NCI-H226 (cell line): ENCODE results near the gene ACBD6.
"Not testable (repeated sequence)": the region's sequence is repeated elsewhere in the genome, so short reads cannot be mapped to it uniquely, and the experiment has no call there.

Experiments
- DNase-seq: peaks from one replicate; pipeline ENCODE4 v3.0.0-alpha.2; 2015

Gene ACBD6

GRCh38 chr1:180412583-180412982, 89.8 kb downstream of the ACBD6 start:
- DNase-seq, result no peak

- not testable (repeated sequence) for DNase-seq
Observed at GRCh38 chr1:180408128-180408527, 94.2 kb downstream of the ACBD6 start.

- no peak for DNase-seq
Observed at GRCh38 chr1:180407051-180407450, 95.3 kb downstream of the ACBD6 start.

GRCh38 chr1:180402551-180402950, 99.8 kb downstream of the ACBD6 start:
- no peak for DNase-seq

- no peak for DNase-seq
Observed at GRCh38 chr1:180402001-180402400, 100.4 kb downstream of the ACBD6 start.

GRCh38 chr1:180397175-180397574, 105.2 kb downstream of the ACBD6 start:
- DNase-seq, result no peak

- no peak for DNase-seq
Observed at GRCh38 chr1:180392427-180393145, 109.8 kb downstream of the ACBD6 start.

GRCh38 chr1:180392020-180392419, 110.4 kb downstream of the ACBD6 start:
- no peak for DNase-seq

- peak; percentile 19 for DNase-seq
Observed at GRCh38 chr1:180387413-180387812, 115.0 kb downstream of the ACBD6 start.

GRCh38 chr1:180386745-180387367, 115.5 kb downstream of the ACBD6 start:
- DNase-seq, result peak; percentile 4

- no peak for DNase-seq
Observed at GRCh38 chr1:180385144-180385543, 117.2 kb downstream of the ACBD6 start.

- no peak for DNase-seq
Observed at GRCh38 chr1:180384286-180385005, 117.9 kb downstream of the ACBD6 start.

GRCh38 chr1:180382326-180383115, 119.9 kb downstream of the ACBD6 start:
- DNase-seq, result no peak

- no peak for DNase-seq
Observed at GRCh38 chr1:180381184-180381580, 121.2 kb downstream of the ACBD6 start.

GRCh38 chr1:180380259-180381183, 121.9 kb downstream of the ACBD6 start:
- DNase-seq, result no peak

- no peak for DNase-seq
Observed at GRCh38 chr1:180376800-180377199, 125.6 kb downstream of the ACBD6 start.

GRCh38 chr1:180376253-180376652, 126.1 kb downstream of the ACBD6 start:
- DNase-seq, result no peak

GRCh38 chr1:180372728-180373127, 129.6 kb downstream of the ACBD6 start:
- no peak for DNase-seq

GRCh38 chr1:180370597-180370996, 131.8 kb downstream of the ACBD6 start:
- DNase-seq, result no peak

- DNase-seq, result no peak
Observed at GRCh38 chr1:180370188-180370587, 132.2 kb downstream of the ACBD6 start.

GRCh38 chr1:180369061-180369460, 133.3 kb downstream of the ACBD6 start:
- DNase-seq, result no peak
